SK-N-MC (cell line): ENCODE data around the gene CDC45.
"Not testable (repeated sequence)": the region's sequence is repeated elsewhere in the genome, so short reads cannot be mapped to it uniquely, and the experiment has no call there.

Source experiments
- DNase-seq: peaks from one replicate; pipeline ENCODE4 v3.0.0-alpha.2; 2011; ENCODE audit warnings: low read depth, low spot score
- H3K27ac ChIP-seq: fragments of 200-600 bp; sonication (generic); 2 replicates; pipeline ENCODE4 v1.5.1; 2016; ENCODE audit warnings: mixed run types
- H3K36me3 ChIP-seq: fragments of 200-600 bp; sonication (generic); 2 replicates; pipeline ENCODE4 v1.6.1; 2017; ENCODE audit warnings: antibody characterized with exemption, low read length, mixed read lengths; ENCODE audit not compliant: insufficient read depth
- H3K4me3 ChIP-seq: fragments of 200-600 bp; sonication (generic); 2 replicates; pipeline ENCODE4 v1.5.1; 2016
- H3K9ac ChIP-seq: fragments of 200-600 bp; sonication (generic); 2 replicates; pipeline ENCODE4 v1.8.0; 2017; ENCODE audit warnings: mixed run types, mixed read lengths; ENCODE audit not compliant: insufficient read length
- H3K9me3 ChIP-seq: fragments of 200-600 bp; sonication (generic); 2 replicates; pipeline ENCODE4 v1.6.1; 2017; ENCODE audit warnings: low read depth, mild to moderate bottlenecking, antibody characterized with exemption, low read length, moderate library complexity, mixed read lengths
- EZH2 ChIP-seq: fragments of 200-600 bp; sonication (generic); IDR thresholded peaks from one replicate; pipeline ENCODE4 v1.6.1; 2017; ENCODE audit warnings: antibody characterized with exemption
- FOXP2 ChIP-seq: optimal IDR thresholded peaks from 2 replicates; pipeline ENCODE3; 2011; ENCODE audit warnings: mild to moderate bottlenecking, moderate library complexity; ENCODE audit not compliant: insufficient read depth; ENCODE audit errors: extremely low read length, control extremely low read depth
- POLR2AphosphoS5 ChIP-seq: IDR thresholded peaks from 2 replicates; pipeline ENCODE4 v1.6.1; 2012; ENCODE audit warnings: mild to moderate bottlenecking, low read depth, low read length, borderline replicate concordance

The CDC45 gene

DNA sequence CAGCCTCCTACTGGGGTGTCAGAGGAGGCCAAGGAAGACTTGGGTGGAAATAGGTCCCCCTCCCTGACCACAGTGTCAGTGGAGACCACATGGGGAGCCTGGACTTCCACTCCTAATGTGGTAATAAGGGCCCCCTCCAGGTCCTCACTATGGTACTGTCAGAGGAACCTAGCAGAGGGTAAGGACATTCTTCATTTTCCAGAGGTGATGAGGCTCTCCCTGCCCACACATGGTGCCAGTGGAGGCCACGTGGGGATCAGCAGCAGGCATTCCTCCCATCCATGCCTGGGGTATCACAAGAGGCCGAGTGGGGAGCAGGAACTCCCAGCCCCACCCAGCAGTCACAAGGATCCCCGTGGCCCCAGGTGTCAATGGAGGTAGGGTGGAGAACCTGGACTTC, 51.0 kb downstream of the CDC45 start:
- no peak overlapping the region for H3K27ac ChIP-seq
- DNase-seq, result no peak
- TF ChIP-seq EZH2 (no peak), POLR2AphosphoS5 (no peak), FOXP2 (no peak)
- H3K4me3 ChIP-seq, result no peak overlapping the region
- no peak overlapping the region for H3K9ac ChIP-seq
- no peaks in the 10 kb centered on the region for H3K9me3 ChIP-seq
- no peaks in the 10 kb centered on the region for H3K36me3 ChIP-seq

DNA sequence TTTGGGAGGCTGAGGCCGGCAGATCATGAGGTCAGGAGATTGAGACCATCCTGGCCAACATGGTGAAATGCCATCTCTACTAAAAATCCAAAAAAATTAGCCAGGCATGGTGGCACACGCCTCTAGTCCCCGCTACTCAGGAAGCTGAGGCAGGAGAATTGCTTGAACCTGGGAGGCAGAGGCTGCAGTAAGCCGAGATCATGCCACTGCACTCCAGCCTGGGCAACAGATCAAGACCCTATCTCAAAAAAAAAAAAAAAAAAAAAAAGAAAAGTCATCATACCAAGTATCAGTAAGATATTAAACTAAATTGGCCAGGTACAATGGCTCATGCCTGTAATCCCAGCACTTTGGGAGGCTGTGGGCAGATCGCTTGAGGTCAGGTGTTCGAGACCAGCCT, 51.6 kb downstream of the CDC45 start:
- H3K9ac ChIP-seq, DNase-seq, H3K27ac ChIP-seq, H3K36me3 ChIP-seq, H3K4me3 ChIP-seq, H3K9me3 ChIP-seq: not testable (repeated sequence)

DNA sequence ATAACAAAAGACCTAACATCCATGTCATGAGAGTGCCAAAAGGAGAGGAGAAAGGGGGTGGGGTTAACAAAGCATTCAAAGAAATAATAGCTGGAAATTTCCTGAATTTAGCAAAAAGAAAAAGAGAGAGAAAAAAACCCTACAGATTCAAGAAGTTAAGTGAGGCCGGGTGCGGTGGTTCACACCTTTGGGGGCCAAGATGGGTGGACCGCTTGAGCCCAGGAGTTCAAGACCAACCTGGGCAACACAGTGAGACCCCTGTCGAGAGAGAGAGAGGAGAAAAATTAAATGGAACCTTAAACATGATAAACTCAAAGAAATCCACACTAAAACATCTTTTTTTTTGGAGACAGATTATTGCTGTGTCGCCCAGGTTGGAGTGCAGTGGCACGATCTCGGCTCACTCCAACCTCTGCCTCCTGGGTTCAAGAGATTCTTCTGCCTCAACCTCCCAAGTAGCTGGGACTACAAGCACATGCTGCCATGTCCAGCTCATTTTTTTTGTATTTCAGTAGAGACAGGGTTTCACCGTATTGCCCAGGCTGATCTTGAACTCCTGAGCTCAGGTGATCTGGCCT, 53.4 kb downstream of the CDC45 start:
- Histone ChIP-seq H3K36me3 (no peaks in the 10 kb centered on the region), H3K9ac (no peak overlapping the region), H3K9me3 (no peaks in the 10 kb centered on the region), H3K27ac (no peak overlapping the region), H3K4me3 (no peak overlapping the region)
- TF ChIP-seq FOXP2 (no peak), EZH2 (no peak), POLR2AphosphoS5 (no peak)
- DNase-seq, result no peak

DNA sequence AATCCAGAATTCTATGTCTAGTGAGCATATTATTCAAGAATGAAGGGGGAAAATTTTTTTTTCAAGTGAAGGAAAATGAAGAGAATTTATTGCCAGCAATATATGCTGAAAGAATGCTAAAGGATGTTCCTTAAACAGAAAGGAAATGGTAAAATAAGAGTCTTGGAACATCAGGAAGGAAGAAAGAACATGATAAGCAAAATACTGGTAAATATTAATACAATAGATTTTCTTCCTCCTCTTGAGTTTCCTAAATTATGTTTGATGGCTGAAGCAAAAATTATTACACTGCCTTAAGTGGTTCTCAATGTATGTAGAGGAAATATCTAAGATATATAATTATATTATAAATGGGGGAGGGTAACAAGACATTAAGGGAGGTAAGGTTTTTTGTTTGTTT, 54.1 kb downstream of the CDC45 start:
- Histone ChIP-seq H3K9ac (no peak overlapping the region), H3K36me3 (no peaks in the 10 kb centered on the region), H3K9me3 (no peaks in the 10 kb centered on the region), H3K27ac (no peak overlapping the region), H3K4me3 (no peak overlapping the region)
- no peak for DNase-seq
- TF ChIP-seq FOXP2, result no peak
- TF ChIP-seq EZH2, result no peak
- TF ChIP-seq POLR2AphosphoS5, result no peak

DNA sequence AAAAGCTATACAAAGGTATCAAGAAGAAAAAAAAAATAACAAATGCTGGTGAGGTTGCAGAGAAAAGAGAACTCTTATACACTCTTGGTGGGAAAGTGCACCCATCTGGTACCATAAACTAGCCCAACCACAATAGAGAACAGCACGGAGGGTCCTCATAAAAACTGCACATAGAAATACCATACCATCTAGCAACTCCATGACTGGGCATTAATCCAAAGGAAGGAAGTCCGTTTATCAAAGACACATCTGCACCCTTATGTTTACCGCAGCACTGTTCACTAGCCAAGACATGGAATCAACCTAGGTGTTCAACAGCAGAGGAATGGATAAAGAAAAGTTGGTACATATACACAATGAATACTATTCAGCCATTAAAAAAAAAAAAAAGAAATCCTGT, 55.3 kb downstream of the CDC45 start:
- Histone ChIP-seq H3K27ac (no peak overlapping the region), H3K9ac (no peak overlapping the region), H3K36me3 (no peaks in the 10 kb centered on the region), H3K9me3 (no peaks in the 10 kb centered on the region), H3K4me3 (no peak overlapping the region)
- TF ChIP-seq EZH2 (no peak), FOXP2 (no peak), POLR2AphosphoS5 (no peak)
- DNase-seq, result no peak

DNA sequence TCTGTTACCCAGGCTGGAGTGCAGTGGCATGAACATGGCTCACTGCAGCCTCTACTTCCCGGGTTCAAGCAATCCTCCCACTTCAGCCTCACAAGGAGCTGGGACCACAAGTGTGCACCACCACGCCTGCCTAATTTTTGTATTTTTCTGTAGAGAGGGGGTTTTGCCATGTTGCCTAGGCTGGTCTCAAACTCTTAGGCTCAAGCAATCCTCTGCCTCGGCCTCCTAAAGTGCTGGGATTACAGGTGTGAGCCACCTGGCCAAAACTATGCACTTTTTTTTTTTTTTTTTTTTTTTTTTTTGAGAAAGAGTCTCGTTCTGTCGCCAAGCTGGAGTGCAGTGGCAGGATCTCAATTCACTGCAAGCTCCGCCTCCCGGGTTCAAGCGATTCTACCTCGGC, 56.8 kb downstream of the CDC45 start:
- no peak overlapping the region for H3K27ac ChIP-seq
- TF ChIP-seq FOXP2, result no peak
- no peak for TF ChIP-seq POLR2AphosphoS5
- no peak for TF ChIP-seq EZH2

DNA sequence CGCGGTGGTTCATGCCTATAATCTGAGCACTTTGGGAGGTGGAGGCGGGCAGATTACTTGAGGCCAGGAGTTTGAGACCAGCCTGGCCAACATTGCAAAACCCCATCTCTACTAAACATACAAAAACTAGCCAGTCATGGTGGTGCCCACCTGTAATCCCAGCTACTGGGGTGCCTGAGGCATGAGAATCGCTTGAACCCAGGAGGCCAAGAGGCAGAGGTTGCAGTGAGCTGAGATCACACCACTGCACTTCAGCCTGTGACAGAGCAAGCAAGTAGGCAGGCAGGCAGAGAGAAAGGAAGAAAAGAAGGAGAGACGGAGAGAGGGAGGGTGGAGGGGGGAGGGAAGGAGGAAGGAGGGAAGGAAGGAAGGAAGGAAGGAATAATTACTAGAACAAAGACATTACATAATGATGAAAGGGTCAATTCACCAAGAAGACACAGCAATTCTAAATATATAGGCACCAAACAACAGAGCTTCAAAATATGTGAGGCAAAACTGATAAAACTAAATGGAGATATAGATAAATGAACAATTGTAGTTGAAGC, 58.3 kb downstream of the CDC45 start:
- Histone ChIP-seq H3K4me3 (no peak overlapping the region), H3K36me3 (no peaks in the 10 kb centered on the region), H3K9ac (no peak overlapping the region), H3K9me3 (no peaks in the 10 kb centered on the region), H3K27ac (no peak overlapping the region)
- DNase-seq, result no peak
- no peak for TF ChIP-seq POLR2AphosphoS5
- no peak for TF ChIP-seq FOXP2
- no peak for TF ChIP-seq EZH2

More for the DNA sequence above, 56.8 kb downstream of the CDC45 start:
- Histone ChIP-seq H3K36me3 (no peaks in the 10 kb centered on the region), H3K4me3 (no peak overlapping the region), H3K9me3 (no peaks in the 10 kb centered on the region), H3K9ac (no peak overlapping the region)
- no peak for DNase-seq

DNA sequence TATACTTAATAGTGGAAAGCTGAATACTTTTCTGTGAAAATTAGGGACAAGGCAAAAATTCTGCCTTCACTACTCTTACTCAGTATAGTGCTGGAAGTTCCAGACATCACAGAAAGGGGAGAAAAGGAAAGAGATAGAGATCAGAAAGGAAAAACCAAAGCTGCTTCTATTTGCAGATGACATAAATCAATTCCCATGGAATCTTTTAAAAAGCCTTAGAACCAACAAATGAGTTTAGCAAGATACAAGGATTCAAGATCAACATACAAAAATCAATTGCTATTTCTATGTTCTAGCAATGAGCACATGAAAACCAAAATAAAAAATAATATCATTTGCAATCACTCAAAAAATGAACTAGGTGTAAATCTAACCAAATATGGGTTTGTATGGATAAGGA, 60.7 kb downstream of the CDC45 start:
- Histone ChIP-seq H3K36me3 (no peaks in the 10 kb centered on the region), H3K4me3 (no peak overlapping the region), H3K27ac (no peak overlapping the region), H3K9ac (no peak overlapping the region), H3K9me3 (no peaks in the 10 kb centered on the region)
- DNase-seq, result no peak
- TF ChIP-seq POLR2AphosphoS5 (no peak), EZH2 (no peak), FOXP2 (no peak)

DNA sequence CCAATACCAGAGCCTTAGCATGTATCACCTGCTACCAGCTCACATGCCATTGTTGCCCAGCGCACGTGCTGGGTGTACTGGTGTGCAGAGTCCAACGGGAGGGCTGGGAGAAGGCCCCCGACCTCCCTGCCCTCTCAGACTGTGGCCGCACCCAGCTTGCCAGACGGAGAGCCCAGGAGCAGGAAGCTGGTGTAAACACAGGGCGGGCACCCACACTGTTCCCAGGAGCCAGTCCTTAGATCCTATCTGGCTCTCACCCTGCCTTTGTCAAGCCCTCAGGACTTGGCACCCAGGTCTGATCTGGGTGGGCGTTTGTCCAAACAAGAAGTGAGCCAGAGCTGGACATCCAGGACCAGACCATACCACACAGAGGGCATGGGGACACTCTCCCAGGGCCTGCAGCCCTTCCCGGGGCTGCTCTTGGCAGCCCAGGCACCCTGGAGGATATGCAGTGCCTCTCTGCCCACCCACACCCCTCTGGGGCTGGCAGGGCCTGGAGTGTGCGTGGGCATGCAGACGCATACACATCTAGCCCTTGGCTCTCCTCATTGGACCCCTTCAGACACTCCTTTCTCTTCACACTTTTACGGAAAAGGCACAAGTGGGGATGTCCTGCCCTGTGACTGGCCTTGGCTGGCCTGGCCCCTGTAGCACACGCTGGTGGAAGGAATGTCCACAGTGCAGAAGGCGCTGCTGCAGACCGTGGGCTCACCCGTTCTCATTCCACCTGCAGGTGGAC, 64.4 kb downstream of the CDC45 start:
- TF ChIP-seq FOXP2 (no peak), POLR2AphosphoS5 (no peak), EZH2 (no peak)
- Histone ChIP-seq H3K36me3 (no peaks in the 10 kb centered on the region), H3K4me3 (no peak overlapping the region), H3K9me3 (no peaks in the 10 kb centered on the region), H3K9ac (no peak overlapping the region), H3K27ac (no peak overlapping the region)
- DNase-seq, result no peak
